ENCODE results near the gene TBC1D22A.

GRCh38 chr22:46773076-46773475, 10.6 kb downstream of the TBC1D22A start:
- TF ChIP-seq CTCF (IDR thresholded peaks at IDR 0.05) (no peak), POLR2A (IDR thresholded peaks at IDR 0.05) (no peak)
